DND-41 (cell line): ENCODE measurements around the gene RDH8.

Experiments
- CTCF ChIP-seq: IDR thresholded peaks from 2 replicates; pipeline ENCODE4 v1.5.1; 2012; ENCODE audit warnings: borderline replicate concordance, low read length, moderate library complexity, mild to moderate bottlenecking; ENCODE audit not compliant: poor library complexity, severe bottlenecking; ENCODE audit errors: extremely low read depth
- EZH2 ChIP-seq: IDR thresholded peaks from 3 replicates; pipeline ENCODE4 v1.6.1; 2012; ENCODE audit warnings: borderline replicate concordance, low read depth, mild to moderate bottlenecking, moderate library complexity, low read length, inconsistent platforms; ENCODE audit not compliant: severe bottlenecking

GRCh38 chr19:10001899-10002298 is 11.4 kb upstream of the RDH8 start:
- TF ChIP-seq CTCF = peak; percentile 54
- no peak for TF ChIP-seq EZH2
